Smooth muscle cell (in vitro differentiated cells): ENCODE measurements around the gene PPP3R1. TPM values are rescaled to one million over a fixed set of nuclear protein-coding genes. Genes with fewer than 3 reads are reported as not detected.
A peak's percentile ranks its signal among the peaks of the same experiment; 100 is the strongest.

ENCODE experiments used
- DNase-seq: peaks from one replicate; lab custom pipeline; 2025; ENCODE audit not compliant: unreplicated experiment; lab: John Stamatoyannopoulos, UW
- H2AFZ ChIP-seq: fragments of 200-600 bp; sonication (generic); 2 replicates; pipeline ENCODE4 v1.6.0; 2016; ENCODE audit warnings: antibody characterized with exemption, low read depth, mild to moderate bottlenecking
- H3F3A ChIP-seq: fragments of 200-600 bp; sonication (generic); 2 replicates; pipeline ENCODE4 v1.6.0; 2017; ENCODE audit warnings: antibody characterized with exemption, low read depth
- H3K27ac ChIP-seq: fragments of 200-600 bp; sonication (generic); 2 replicates; pipeline ENCODE4 v1.5.1; 2016; ENCODE audit warnings: low read depth, mild to moderate bottlenecking
- H3K27me3 ChIP-seq: fragments of 200-600 bp; sonication (generic); 2 replicates; pipeline ENCODE4 v1.6.1; 2016; ENCODE audit warnings: low read depth, mild to moderate bottlenecking
- H3K36me3 ChIP-seq: fragments of 200-600 bp; sonication (generic); 2 replicates; pipeline ENCODE4 v1.5.1; 2016; ENCODE audit warnings: low read depth
- H3K4me1 ChIP-seq: fragments of 200-600 bp; sonication (generic); 2 replicates; pipeline ENCODE4 v1.5.1; 2016; ENCODE audit warnings: low read depth
- H3K4me2 ChIP-seq: fragments of 200-600 bp; sonication (generic); 2 replicates; pipeline ENCODE4 v1.6.0; 2016; ENCODE audit warnings: mild to moderate bottlenecking
- H3K4me3 ChIP-seq: fragments of 200-600 bp; sonication (generic); 2 replicates; pipeline ENCODE4 v1.5.1; 2016; ENCODE audit warnings: mild to moderate bottlenecking
- H3K79me2 ChIP-seq: fragments of 200-600 bp; sonication (generic); 2 replicates; pipeline ENCODE4 v1.6.0; 2016; ENCODE audit warnings: low read depth, mild to moderate bottlenecking
- H3K9ac ChIP-seq: fragments of 200-600 bp; sonication (generic); 2 replicates; pipeline ENCODE4 v1.6.0; 2016; ENCODE audit warnings: low read depth
- H3K9me3 ChIP-seq: fragments of 200-600 bp; sonication (generic); replicated peaks from 2 replicates; pipeline ENCODE4 v1.5.1; 2016; ENCODE audit warnings: low read depth
- H4K20me1 ChIP-seq: fragments of 200-600 bp; sonication (generic); 2 replicates; pipeline ENCODE4 v1.6.0; 2016; ENCODE audit warnings: low read depth
- WGBS: methylation state at CpG from one replicate; pipeline ENCODE4 v1.1.7; 2016; ENCODE audit warnings: low lambda C conversion rate; 5-methylcytosine and 5-hydroxymethylcytosine counted together
- polyA plus RNA-seq: library from polyadenylated mRNA; unstranded; fragments of >200 nt; fragmentation: Nextera tagmentation; extraction: Ambion mirVana; gene quantifications from 2 replicates; pipeline ENCODE4 v1.2.1, GENCODE V29; 2016
- total RNA-seq: library from RNA; depleted of rRNA; stranded (reverse); fragments of >200 nt; gene quantifications from 2 replicates; pipeline ENCODE4 v1.2.3, GENCODE V29; 2014
- TF ChIP-seq, protein P1 (sequence below): fragments of 200-600 bp; sonication (generic); IDR thresholded peaks from 2 replicates; pipeline ENCODE4 v1.5.1; 2017; ENCODE audit warnings: borderline replicate concordance, mild to moderate bottlenecking, antibody characterized with exemption; ENCODE audit not compliant: insufficient read depth, poor library complexity, severe bottlenecking

Gene PPP3R1, protein sequence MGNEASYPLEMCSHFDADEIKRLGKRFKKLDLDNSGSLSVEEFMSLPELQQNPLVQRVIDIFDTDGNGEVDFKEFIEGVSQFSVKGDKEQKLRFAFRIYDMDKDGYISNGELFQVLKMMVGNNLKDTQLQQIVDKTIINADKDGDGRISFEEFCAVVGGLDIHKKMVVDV
- total RNA-seq (33.5 and 39.1 TPM in 2 replicates), polyA plus RNA-seq (3.1 and 4.7 TPM in 2 replicates)

DNA sequence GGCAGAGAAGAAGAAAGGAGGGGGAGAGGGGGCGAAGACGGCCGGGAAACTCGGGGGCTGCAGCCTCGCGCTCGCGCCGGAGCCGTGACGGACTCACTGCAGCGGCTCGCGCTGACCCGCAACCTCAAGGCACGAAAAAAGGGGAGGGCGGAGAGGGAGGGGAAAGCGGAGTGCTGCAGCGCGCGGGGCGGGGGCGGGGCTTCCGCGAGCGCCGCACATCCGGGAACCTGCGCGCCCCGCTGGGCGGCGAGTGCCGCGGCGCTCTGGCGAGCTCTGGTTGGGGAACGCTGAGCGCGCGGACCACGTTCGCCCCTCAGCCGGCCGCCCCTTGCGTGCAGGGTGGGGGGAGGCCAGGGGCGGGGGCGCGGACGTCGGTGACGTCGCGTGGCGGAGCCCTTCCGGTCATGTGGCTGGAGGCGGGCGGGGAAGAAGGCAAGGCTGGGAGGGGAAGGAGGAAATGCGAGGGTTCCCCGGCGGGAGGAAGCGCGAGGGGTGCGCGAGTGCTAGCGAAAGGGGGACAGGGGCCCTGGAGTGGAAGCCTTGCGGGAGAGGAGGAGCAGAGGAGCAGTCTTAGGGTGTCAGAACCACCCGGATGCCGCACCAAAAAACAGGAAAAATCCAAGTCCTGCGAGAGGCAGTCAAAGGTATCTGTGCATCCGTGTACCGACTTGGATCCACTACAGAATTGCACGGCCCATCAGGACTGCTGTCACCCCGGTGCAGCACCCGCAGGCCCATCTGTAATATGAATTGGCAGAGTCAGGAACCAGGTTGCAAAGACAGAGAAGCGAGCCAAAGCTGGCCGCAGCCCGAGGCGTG is at the start of gene PPP3R1:
PPP3R1 (minus strand) TSS at position 133 of the 819 bp plus-strand sequence. CDS start 405 bp downstream, outside the sequence.
- DNase-seq = peak; percentile 87
- Histone ChIP-seq H3K27me3 (no peaks in the 10 kb centered on the region), H3K9me3 (no peaks in the 10 kb centered on the region), H3K9ac (peak within 1 kb of the TSS; percentile 91), H2AFZ (peak within 1 kb of the TSS; percentile 86), H3K4me1 (peaks cover 29% of the 10 kb centered on the region), H3F3A (peaks cover 10% of the 10 kb centered on the region), H3K27ac (peak within 1 kb of the TSS; percentile 94), H3K4me2 (peak within 1 kb of the TSS; percentile 99), H3K4me3 (peak within 1 kb of the TSS; percentile 97), H3K79me2 (peaks cover 49% of the 10 kb centered on the region), H3K36me3 (no peaks in the 10 kb centered on the region), H4K20me1 (peaks cover 38% of the 10 kb centered on the region)
- under 1% methylated on average over 40 of the region's 79 CpGs for WGBS
- TF ChIP-seq, protein P1, sequence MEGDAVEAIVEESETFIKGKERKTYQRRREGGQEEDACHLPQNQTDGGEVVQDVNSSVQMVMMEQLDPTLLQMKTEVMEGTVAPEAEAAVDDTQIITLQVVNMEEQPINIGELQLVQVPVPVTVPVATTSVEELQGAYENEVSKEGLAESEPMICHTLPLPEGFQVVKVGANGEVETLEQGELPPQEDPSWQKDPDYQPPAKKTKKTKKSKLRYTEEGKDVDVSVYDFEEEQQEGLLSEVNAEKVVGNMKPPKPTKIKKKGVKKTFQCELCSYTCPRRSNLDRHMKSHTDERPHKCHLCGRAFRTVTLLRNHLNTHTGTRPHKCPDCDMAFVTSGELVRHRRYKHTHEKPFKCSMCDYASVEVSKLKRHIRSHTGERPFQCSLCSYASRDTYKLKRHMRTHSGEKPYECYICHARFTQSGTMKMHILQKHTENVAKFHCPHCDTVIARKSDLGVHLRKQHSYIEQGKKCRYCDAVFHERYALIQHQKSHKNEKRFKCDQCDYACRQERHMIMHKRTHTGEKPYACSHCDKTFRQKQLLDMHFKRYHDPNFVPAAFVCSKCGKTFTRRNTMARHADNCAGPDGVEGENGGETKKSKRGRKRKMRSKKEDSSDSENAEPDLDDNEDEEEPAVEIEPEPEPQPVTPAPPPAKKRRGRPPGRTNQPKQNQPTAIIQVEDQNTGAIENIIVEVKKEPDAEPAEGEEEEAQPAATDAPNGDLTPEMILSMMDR = no peak

DNA sequence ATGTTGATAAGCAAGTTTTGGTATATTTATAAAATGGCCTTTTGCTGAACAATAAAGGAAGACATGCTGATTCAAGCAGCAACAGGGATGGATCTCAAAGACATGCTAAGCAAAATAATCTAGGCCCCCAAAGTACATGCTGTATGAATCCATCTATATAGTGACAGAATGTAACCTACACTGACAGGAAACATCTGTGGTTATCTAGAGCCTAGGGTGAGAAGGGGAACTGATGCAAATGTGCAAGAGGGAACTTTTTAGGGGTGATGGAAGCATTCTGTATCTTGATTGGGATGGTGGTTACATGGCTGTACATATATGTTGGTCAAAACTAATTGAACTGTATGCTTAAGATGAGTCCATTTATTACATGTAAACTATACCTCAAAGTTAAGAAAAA is 43.2 kb upstream of the PPP3R1 start:
- TF ChIP-seq, protein P1 = no peak
- Histone ChIP-seq H3K36me3 (no peaks in the 10 kb centered on the region), H3K27ac (no peak overlapping the region), H3K9me3 (no peaks in the 10 kb centered on the region), H3F3A (no peaks in the 10 kb centered on the region), H3K4me1 (no peaks in the 10 kb centered on the region), H4K20me1 (no peaks in the 10 kb centered on the region), H3K79me2 (no peaks in the 10 kb centered on the region), H3K9ac (no peak overlapping the region), H3K4me2 (no peak overlapping the region), H3K4me3 (no peak overlapping the region), H2AFZ (no peak overlapping the region), H3K27me3 (peaks cover 22% of the 10 kb centered on the region)
- no peak for DNase-seq

DNA sequence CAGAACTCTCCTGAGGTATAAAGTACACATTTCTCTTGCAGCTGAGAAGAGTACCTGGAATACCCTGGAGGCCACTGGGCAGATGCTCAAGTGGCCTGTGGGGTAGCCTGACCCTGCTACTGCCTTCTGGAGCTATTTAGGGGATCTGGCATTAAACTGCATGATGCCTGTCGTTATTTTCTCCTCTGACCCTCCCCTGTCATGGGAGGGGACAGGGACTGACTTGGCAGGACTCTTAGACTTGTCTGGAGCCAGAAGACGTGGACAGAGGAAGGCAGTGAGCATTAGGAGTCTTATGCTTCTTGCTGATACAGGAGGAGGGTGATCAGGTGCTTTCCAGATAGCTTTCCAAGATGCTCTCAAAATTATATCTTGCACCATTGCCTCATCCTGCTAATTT is 42.6 kb upstream of the PPP3R1 start:
- Histone ChIP-seq H3K27me3 (peaks cover 16% of the 10 kb centered on the region), H3K4me2 (no peak overlapping the region), H3K79me2 (no peaks in the 10 kb centered on the region), H3F3A (no peaks in the 10 kb centered on the region), H3K4me1 (no peaks in the 10 kb centered on the region), H3K9me3 (no peaks in the 10 kb centered on the region), H3K36me3 (no peaks in the 10 kb centered on the region), H3K9ac (no peak overlapping the region), H2AFZ (no peak overlapping the region), H3K27ac (no peak overlapping the region), H3K4me3 (no peak overlapping the region), H4K20me1 (no peaks in the 10 kb centered on the region)
- TF ChIP-seq, protein P1 = no peak
- DNase-seq = no peak
- WGBS = 61% methylated on average over 2 of the region's 2 CpGs
